Body of pancreas (tissue), 4 donors: ENCODE data around the gene SLC25A43. TPM values are rescaled to one million over a fixed set of nuclear protein-coding genes. Genes with fewer than 3 reads are reported as not detected.

ENCODE experiments used
- ATAC-seq: fragments of 150-250 bp; one replicate; pipeline ENCODE4 v1.9.1; 2016
- DNase-seq, 4 donors: peaks; one replicate each; pipeline ENCODE4 v3.0.0-alpha.2; 2019
- H3K27ac ChIP-seq, 4 donors: fragments of 200-600 bp; sonication (generic); 1 replicate in 3 of 4; 2 replicates in 1 of 4; pipeline versions ENCODE4 v1.5.1 to v1.6.1; 2016 to 2019; ENCODE audit warnings: mild to moderate bottlenecking in 1 of 4, mixed read lengths in 1 of 4, moderate library complexity in 1 of 4
- H3K27me3 ChIP-seq, 2 donors: fragments of 200-600 bp; sonication (generic); one replicate each; pipeline ENCODE4 v1.6.0; 2016; ENCODE audit warnings: mild to moderate bottlenecking in 1 of 2
- H3K36me3 ChIP-seq, 2 donors: fragments of 200-600 bp; sonication (generic); replicated peaks in 1 of 2; 2 replicates each; pipeline ENCODE4 v1.5.1; 2016; ENCODE audit warnings: low read depth in 2 of 2; ENCODE audit not compliant: insufficient read depth in 1 of 2
- H3K4me1 ChIP-seq: fragments of 200-600 bp; sonication (generic); one replicate; pipeline ENCODE4 v1.6.0; 2016
- H3K4me3 ChIP-seq, 2 donors: fragments of 200-600 bp; sonication (generic); 1 replicate in 1 of 2; 2 replicates in 1 of 2; pipeline ENCODE4 v1.5.1; 2016 to 2019
- H3K9me3 ChIP-seq, 3 donors: fragments of 200-600 bp; sonication (generic); 1 replicate in 2 of 3; 2 replicates in 1 of 3; pipeline ENCODE4 v1.5.1; 2016
- CTCF ChIP-seq, 7 experiments: fragments of 450-650 bp in 4 of 7; fragments of 200-600 bp in 3 of 7; sonication (generic) in 3 of 7; IDR thresholded peaks; one replicate each; pipeline ENCODE4 v1.5.1; 2016 to 2019; ENCODE audit warnings: antibody characterized with exemption in 7 of 7
- POLR2A ChIP-seq, 3 donors: fragments of 450-650 bp; IDR thresholded peaks; one replicate each; pipeline ENCODE4 v1.6.1; 2016; ENCODE audit warnings: antibody characterized with exemption in 3 of 3, mild to moderate bottlenecking in 2 of 3
- WGBS, 2 donors: methylation state at CpG; one replicate each; pipeline ENCODE4 v1.1.5; 2017; 5-methylcytosine and 5-hydroxymethylcytosine counted together
- intact Hi-C: fragments of 100-400 bp; cut with DNase I; formaldehyde crosslinking; loops from one replicate; pipeline ENCODE4 v1.15.1; 2023
- small RNA-seq: library from RNA; depleted of rRNA; stranded (forward); fragments of <200 nt; gene quantifications from one replicate; pipeline ENCODE3, GENCODE V24; 2016
- total RNA-seq, 2 donors: library from RNA; depleted of rRNA; stranded (reverse); fragments of >200 nt; gene quantifications; one replicate each; pipeline ENCODE4 v1.1.0, GENCODE V29; 2016

SLC25A43 gene
- total RNA-seq, 2 donors from 2014 or later: 10.6 to 13.8 TPM

- no peaks in the 10 kb centered on the region for H3K27me3 ChIP-seq
- TF ChIP-seq POLR2A (IDR thresholded peaks at IDR 0.05): no peak
- TF ChIP-seq CTCF (IDR thresholded peaks at IDR 0.05): no peak
- H3K27ac ChIP-seq: peak overlapping the region in 3 of 4 donors; percentile 22 to 89 (median 89)
- peaks cover 19% of the 10 kb centered on the region for H3K4me1 ChIP-seq
- WGBS, 2 donors: 74 to 87% methylated on average over 5 to 6 of the region's 7 CpGs
- no peaks in the 10 kb centered on the region for H3K9me3 ChIP-seq
- ATAC-seq (no peak), DNase-seq (no peak)
- no peak overlapping the region for H3K4me3 ChIP-seq
- no peaks in the 10 kb centered on the region for H3K36me3 ChIP-seq
- intact Hi-C loops: no loop called here
Measured at GRCh38 chrX:119501511-119502148, 102.5 kb downstream of the SLC25A43 start.

GRCh38 chrX:119502727-119503483 lies 103.8 kb downstream of the SLC25A43 start:
- intact Hi-C loops: no loop called here
- ATAC-seq: peak; percentile 80
- Histone ChIP-seq H3K4me1 (peaks cover 19% of the 10 kb centered on the region), H3K9me3 (no peaks in the 10 kb centered on the region), H3K36me3 (no peaks in the 10 kb centered on the region), H3K27ac (peak overlapping the region; percentile 18 to 89 (median 82)), H3K4me3 (no peak overlapping the region), H3K27me3 (no peaks in the 10 kb centered on the region)
- TF ChIP-seq POLR2A (IDR thresholded peaks at IDR 0.05) (no peak), CTCF (IDR thresholded peaks at IDR 0.05) (no peak)
- peak; percentile 60 to 77 (median 76) for DNase-seq
- WGBS, 2 donors: 5% methylated on average over 4 of the region's 11 CpGs; no CpG with 5 or more reads in 1 of the 2 donors

GRCh38 chrX:119503484-119503861 lies 104.3 kb downstream of the SLC25A43 start:
- H3K27ac ChIP-seq: peak overlapping the region; percentile 18 to 89 (median 82)
- WGBS, 2 donors: 17% methylated on average over 2 of the region's 2 CpGs; no CpG with 5 or more reads in 1 of the 2 donors

More at GRCh38 chrX:119503484-119503861, 104.3 kb downstream of the SLC25A43 start:
- intact Hi-C loops: no loop called here
- H3K9me3 ChIP-seq: no peaks in the 10 kb centered on the region
- H3K36me3 ChIP-seq: no peaks in the 10 kb centered on the region
- H3K4me1 ChIP-seq: peaks cover 19% of the 10 kb centered on the region
- DNase-seq (peak; percentile 45 to 66 (median 55)), ATAC-seq (peak; percentile 72)
- TF ChIP-seq CTCF (IDR thresholded peaks at IDR 0.05) (no peak), POLR2A (IDR thresholded peaks at IDR 0.05) (no peak)
- H3K27me3 ChIP-seq: no peaks in the 10 kb centered on the region
- no peak overlapping the region for H3K4me3 ChIP-seq

Small RNA genes within 50 kb of the gene (small RNA-seq; reads per million reads assigned to genes)
- 0.14 reads per million for gene RNU1-67P
- gene RNY3P16: not detected

Other genes starting within 250 kb of the SLC25A43 start
- gene PGRMC1, start 163.1 kb upstream of the SLC25A43 start, total RNA-seq: 10 to 100 TPM; 42.5 to 45.8 TPM
- 100 to 1,000 TPM in 1 of 2 donors, 10 to 100 TPM in 1; 92.9 to 235 TPM for gene SLC25A5, start 69.1 kb downstream of the SLC25A43 start, total RNA-seq
- 10 to 100 TPM in 1 of 2 donors, 1 to 10 TPM in 1; 8.2 to 17.4 TPM for gene STEEP1, start 166.1 kb downstream of the SLC25A43 start, total RNA-seq
- gene UBE2A, start 175.2 kb downstream of the SLC25A43 start, total RNA-seq: 10 to 100 TPM; 23.1 to 35.9 TPM
- gene NKRF, start 207.1 kb downstream of the SLC25A43 start, total RNA-seq: 1 to 10 TPM; 3.9 to 4.0 TPM